ENCODE data around the gene ATXN7. TPM values are rescaled to one million over a fixed set of nuclear protein-coding genes. Genes with fewer than 3 reads are reported as not detected.
A peak's percentile ranks its signal among the peaks of the same experiment; 100 is the strongest.

The ATXN7 gene
- total RNA-seq, 1 donor from 2014 or later = 12.6 TPM

- ATAC-seq = peak; percentile 91
- DNase-seq = peak; percentile 76
- intact Hi-C loops (cut with micrococcal nuclease) = loop anchor here (2.0 kb wide), 1 partner anchor 368 kb away; no protein-coding TSS in a partner anchor
Observed at GRCh38 chr3:64030741-64031140, 167.1 kb downstream of the ATXN7 start.

GRCh38 chr3:64031540-64032508, 168.2 kb downstream of the ATXN7 start:
- intact Hi-C loops (cut with micrococcal nuclease) = loop anchor here (2.0 kb wide), 1 partner anchor 367 kb away; no protein-coding TSS in a partner anchor
- ATAC-seq = no peak
- DNase-seq = no peak

- intact Hi-C loops (cut with micrococcal nuclease) = no loop called here
- no peak for DNase-seq
- ATAC-seq = no peak
Observed at GRCh38 chr3:64033069-64033468, 169.4 kb downstream of the ATXN7 start.

GRCh38 chr3:64037084-64037483, 173.4 kb downstream of the ATXN7 start:
- DNase-seq (no peak), ATAC-seq (no peak)
- intact Hi-C loops (cut with micrococcal nuclease) = no loop called here

GRCh38 chr3:64038253-64038767, 174.6 kb downstream of the ATXN7 start:
- intact Hi-C loops (cut with micrococcal nuclease) = no loop called here
- ATAC-seq (no peak), DNase-seq (no peak)

GRCh38 chr3:64039332-64039731, 175.7 kb downstream of the ATXN7 start:
- ATAC-seq (no peak), DNase-seq (no peak)
- intact Hi-C loops (cut with micrococcal nuclease) = no loop called here

- DNase-seq = no peak
- intact Hi-C loops (cut with micrococcal nuclease) = no loop called here
- no peak for ATAC-seq
Observed at GRCh38 chr3:64039981-64040733, 176.5 kb downstream of the ATXN7 start.

- no peak for ATAC-seq
- intact Hi-C loops (cut with micrococcal nuclease) = no loop called here
- DNase-seq = no peak
Observed at GRCh38 chr3:64042952-64043351, 179.3 kb downstream of the ATXN7 start.

- intact Hi-C loops (cut with micrococcal nuclease) = no loop called here
- no peak for ATAC-seq
- DNase-seq = no peak
Observed at GRCh38 chr3:64046592-64046991, 182.9 kb downstream of the ATXN7 start.

- DNase-seq (no peak), ATAC-seq (no peak)
- intact Hi-C loops (cut with micrococcal nuclease) = no loop called here
Observed at GRCh38 chr3:64046996-64047594, 183.4 kb downstream of the ATXN7 start.

GRCh38 chr3:64047787-64048186, 184.1 kb downstream of the ATXN7 start:
- intact Hi-C loops (cut with micrococcal nuclease) = no loop called here
- ATAC-seq = no peak
- no peak for DNase-seq

- intact Hi-C loops (cut with micrococcal nuclease) = no loop called here
- DNase-seq (no peak), ATAC-seq (no peak)
Observed at GRCh38 chr3:64048631-64049061, 185.0 kb downstream of the ATXN7 start.

GRCh38 chr3:64049136-64049535, 185.5 kb downstream of the ATXN7 start:
- no peak for DNase-seq
- intact Hi-C loops (cut with micrococcal nuclease) = no loop called here
- ATAC-seq = no peak

- intact Hi-C loops (cut with micrococcal nuclease) = no loop called here
- DNase-seq (no peak), ATAC-seq (no peak)
Observed at GRCh38 chr3:64049832-64050231, 186.2 kb downstream of the ATXN7 start.

Other genes with a start within 250 kb of the ATXN7 start
- gene SNTN, start 211.2 kb upstream of the ATXN7 start, total RNA-seq = not detected
- not detected for gene C3orf49, start 44.6 kb upstream of the ATXN7 start, total RNA-seq
- 82.5 TPM for gene THOC7, start 62 bp upstream of the ATXN7 start, total RNA-seq
- not detected for gene SCAANT1, start 48.5 kb downstream of the ATXN7 start, total RNA-seq
- 70.7 TPM for gene PSMD6, start 159.6 kb downstream of the ATXN7 start, total RNA-seq

Data from left ventricle myocardium superior (tissue), 1 donor.